Stimulated activated CD8-positive, alpha-beta memory T cell treated with anti-CD3 and anti-CD28 coated beads, Interleukin-7, amount 100 ng/mL, for 4 hours (primary cell): ENCODE results near the gene TRIM68.

Experiments used
- DNase-seq, 2 donors: peaks; one replicate each; pipeline ENCODE4 v3.0.0-alpha.2; 2020; ENCODE audit warnings: low read depth in 2 of 2

TRIM68 gene

GRCh38 chr11:4607781-4608666 is at the start of gene TRIM68:
TSS of gene TRIM68 (minus strand) at chr11:4608231. CDS start at chr11:4605504, 2,727 bp downstream.
- peak; percentile 88 to 91 for DNase-seq

GRCh38 chr11:4654635-4655369 is 46.8 kb upstream of the TRIM68 start:
- no peak for DNase-seq

- no peak for DNase-seq
These were observed 39.7 kb upstream of the TRIM68 start for GRCh38 chr11:4647766-4648165.

- no peak for DNase-seq
These were observed 37.9 kb upstream of the TRIM68 start for GRCh38 chr11:4645974-4646373.

GRCh38 chr11:4644233-4644632 is 36.2 kb upstream of the TRIM68 start:
- no peak for DNase-seq

GRCh38 chr11:4643682-4644081 is 35.7 kb upstream of the TRIM68 start, which contains the start of gene OR51E1:
TSS of gene OR51E1 (plus strand) at chr11:4643982. CDS start at chr11:4652527, 8,545 bp downstream.
- no peak for DNase-seq

GRCh38 chr11:4643076-4643475 is 35.0 kb upstream of the TRIM68 start:
- DNase-seq, result no peak

GRCh38 chr11:4642043-4642442 is 34.0 kb upstream of the TRIM68 start:
- no peak for DNase-seq

- DNase-seq, result no peak
These were observed 33.5 kb upstream of the TRIM68 start for GRCh38 chr11:4641501-4641900.

- DNase-seq, result no peak
These were observed 31.9 kb upstream of the TRIM68 start for GRCh38 chr11:4639931-4640330.

GRCh38 chr11:4637662-4638047 is 29.6 kb upstream of the TRIM68 start:
- DNase-seq, result no peak

GRCh38 chr11:4636962-4637661 is 29.1 kb upstream of the TRIM68 start, which contains the start of gene OR51D1:
TSS of gene OR51D1 (plus strand) at chr11:4637477. CDS start at chr11:4639791, 2,314 bp downstream.
- peak; percentile 44 to 53 for DNase-seq

GRCh38 chr11:4636136-4636535 is 28.1 kb upstream of the TRIM68 start:
- DNase-seq, result no peak

- DNase-seq, result no peak
These were observed 18.4 kb upstream of the TRIM68 start for GRCh38 chr11:4626207-4627099.

GRCh38 chr11:4619514-4619913 is 11.5 kb upstream of the TRIM68 start:
- no peak for DNase-seq

GRCh38 chr11:4615856-4616444 is 7.9 kb upstream of the TRIM68 start:
- no peak for DNase-seq

GRCh38 chr11:4611986-4612385 is 4.0 kb upstream of the TRIM68 start:
- no peak for DNase-seq

- no peak for DNase-seq
These were observed 2.4 kb upstream of the TRIM68 start for GRCh38 chr11:4610258-4610935.

- DNase-seq, result no peak
These were observed 935 bp downstream of the TRIM68 start for GRCh38 chr11:4607096-4607495.
